Mucosa of gallbladder (tissue), 1 donor: ENCODE measurements around the gene TPSAB1. TPM values are rescaled to one million over a fixed set of nuclear protein-coding genes. Genes with fewer than 3 reads are reported as not detected.
A peak's percentile ranks its signal among the peaks of the same experiment; 100 is the strongest.
"Not testable (repeated sequence)": the region's sequence is repeated elsewhere in the genome, so short reads cannot be mapped to it uniquely, and the experiment has no call there.

Source experiments
- DNase-seq: peaks from one replicate; pipeline ENCODE4 v3.0.0-alpha.2; 2020; ENCODE audit warnings: low spot score
- total RNA-seq: library from RNA; stranded (reverse); gene quantifications from one replicate; pipeline ENCODE4 v1.2.1, GENCODE V29; 2021
- donor health status: DM: no; HTN: no; CAD: no.

Gene TPSAB1
- total RNA-seq, 1 donor from 2014 or later = 139 TPM

GRCh38 chr16:1265090-1265630, 24.7 kb downstream of the TPSAB1 start:
- DNase-seq = no peak

DNA sequence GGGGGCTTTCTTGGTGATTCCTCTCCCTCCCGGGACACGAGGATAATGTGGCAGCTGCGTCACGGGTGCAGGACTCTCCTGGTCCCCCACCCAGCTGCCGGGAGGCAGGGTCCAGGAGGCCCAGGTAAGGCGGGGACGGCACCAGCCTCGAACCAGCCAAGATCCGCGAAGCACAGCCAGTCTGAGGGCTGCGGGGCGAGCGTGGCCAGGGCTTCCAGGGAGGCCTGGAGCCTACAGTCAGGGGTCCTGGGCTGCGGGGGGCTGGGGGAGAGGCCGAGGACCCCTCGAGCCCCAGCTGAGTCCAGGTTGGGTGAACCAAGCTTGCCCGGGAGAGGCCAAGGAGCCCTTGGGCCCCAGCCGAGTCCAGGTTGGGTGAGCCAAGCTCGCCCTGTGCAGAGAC, 25.3 kb downstream of the TPSAB1 start:
- DNase-seq = no peak

GRCh38 chr16:1269418-1269817, 28.9 kb downstream of the TPSAB1 start:
- DNase-seq = not testable (repeated sequence)

- DNase-seq = no peak
Measured at GRCh38 chr16:1271380-1271723, 30.8 kb downstream of the TPSAB1 start.

DNA sequence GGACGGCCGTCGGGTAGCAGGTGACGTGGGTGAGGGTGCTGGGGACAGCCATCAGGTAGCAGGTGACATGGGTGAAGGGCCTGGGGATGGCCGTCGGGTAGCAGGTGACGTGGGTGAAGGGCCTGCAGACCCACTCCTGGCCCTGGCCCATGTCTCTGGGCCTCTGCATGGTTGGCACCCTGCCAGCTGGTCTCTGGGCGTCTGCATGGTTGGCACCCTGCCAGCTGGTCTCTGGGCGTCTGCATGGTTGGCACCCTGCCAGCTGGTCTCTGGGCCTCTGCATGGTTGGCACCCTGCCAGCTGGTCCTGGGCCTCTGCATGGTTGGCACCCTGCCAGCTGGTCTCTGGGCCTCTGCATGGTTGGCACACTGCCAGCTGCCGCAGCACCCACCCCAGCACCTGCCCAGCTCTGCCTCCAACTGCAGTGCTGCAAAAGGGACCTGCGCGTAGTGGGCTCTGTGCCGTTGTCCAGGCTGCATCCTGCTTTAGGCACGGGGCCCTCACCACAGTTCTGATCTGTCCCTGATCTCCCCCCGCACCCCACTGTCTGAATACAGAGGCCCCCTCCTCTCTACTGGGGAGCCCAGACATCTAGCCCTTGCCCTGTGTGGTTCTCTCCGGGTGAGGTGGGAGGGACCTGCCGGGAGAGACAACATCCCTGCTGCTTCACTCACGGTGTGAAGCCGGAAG, 31.4 kb downstream of the TPSAB1 start:
- peak; percentile 23 for DNase-seq

- no peak for DNase-seq
Measured at GRCh38 chr16:1272453-1273198, 32.1 kb downstream of the TPSAB1 start.

DNA sequence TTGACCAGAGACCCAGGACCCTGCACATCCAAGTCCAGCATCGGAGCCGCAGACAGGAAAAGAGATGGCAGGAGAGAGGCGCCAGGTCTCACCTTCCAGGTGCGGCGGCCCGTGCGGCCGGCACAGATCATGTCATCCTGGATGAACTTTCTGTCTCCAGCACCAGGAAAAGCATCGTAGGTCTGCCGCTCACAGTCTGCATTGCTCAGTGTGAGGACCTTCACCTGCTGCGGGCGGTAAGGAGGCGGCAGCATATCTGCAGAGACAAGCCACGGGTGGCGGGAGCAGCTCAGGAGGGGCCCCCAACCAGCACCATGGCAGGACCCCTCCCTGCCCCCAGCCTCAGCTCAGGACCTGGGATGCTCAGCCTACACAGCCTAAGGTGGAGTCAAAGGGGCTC, 33.3 kb downstream of the TPSAB1 start:
- DNase-seq = no peak

DNA sequence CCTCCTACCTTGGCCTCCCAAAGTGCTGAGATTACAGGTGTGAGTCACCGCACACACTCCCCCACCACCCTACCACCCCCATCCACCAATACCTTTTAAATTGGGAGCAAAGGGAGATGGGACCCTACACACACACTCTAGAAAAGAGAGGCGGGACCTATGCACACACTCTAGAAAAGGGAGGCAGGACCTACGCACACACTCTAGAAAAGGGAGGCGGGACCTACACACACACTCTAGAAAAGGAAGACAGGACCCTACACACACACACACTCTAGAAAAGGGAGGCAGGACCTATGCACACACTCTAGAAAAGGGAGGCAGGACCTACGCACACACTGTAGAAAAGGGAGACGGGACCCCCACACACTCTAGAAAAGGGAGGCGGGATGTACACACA, 34.3 kb downstream of the TPSAB1 start:
- no peak for DNase-seq

- DNase-seq = no peak
Measured at GRCh38 chr16:1275791-1276579, 35.5 kb downstream of the TPSAB1 start.

DNA sequence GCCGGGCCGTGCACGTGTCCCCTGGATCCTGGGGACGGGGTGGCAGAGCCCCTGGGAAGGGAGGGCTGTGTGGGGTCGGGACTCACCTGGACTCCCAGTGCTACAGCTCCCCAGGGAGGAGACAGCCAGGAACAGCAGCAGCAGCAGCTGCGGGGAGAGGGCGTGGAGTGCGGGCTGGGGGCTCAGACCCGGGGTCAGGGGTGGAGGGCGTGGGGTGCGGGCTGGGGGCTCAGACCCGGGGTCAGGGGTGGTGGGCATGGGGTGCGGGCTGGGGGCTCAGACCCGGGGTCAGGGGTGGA, 36.0 kb downstream of the TPSAB1 start:
- DNase-seq = no peak

GRCh38 chr16:1277151-1277598, 36.7 kb downstream of the TPSAB1 start:
- no peak for DNase-seq

- DNase-seq = no peak
Measured at GRCh38 chr16:1277617-1278282, 37.2 kb downstream of the TPSAB1 start.

DNA sequence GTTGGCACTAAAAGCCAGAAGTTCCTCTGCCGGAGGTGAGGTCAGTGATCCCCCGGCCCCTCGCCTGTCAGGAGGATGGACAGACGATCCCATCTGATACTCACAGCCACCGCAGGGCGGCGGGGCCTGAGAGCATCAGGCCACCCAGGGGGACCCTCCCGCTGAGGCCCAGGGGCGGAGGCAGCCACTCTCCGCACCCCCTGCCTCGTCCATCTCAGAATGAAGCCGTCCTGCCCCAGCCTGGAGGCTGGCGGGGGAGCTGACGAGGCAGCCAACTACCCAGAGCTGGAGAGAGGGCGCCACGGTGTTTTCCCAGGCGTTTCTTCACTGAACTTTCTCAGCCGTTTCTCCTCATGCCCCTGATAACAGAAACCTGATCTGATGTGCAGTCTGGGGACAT, 38.0 kb downstream of the TPSAB1 start:
- DNase-seq = no peak

DNA sequence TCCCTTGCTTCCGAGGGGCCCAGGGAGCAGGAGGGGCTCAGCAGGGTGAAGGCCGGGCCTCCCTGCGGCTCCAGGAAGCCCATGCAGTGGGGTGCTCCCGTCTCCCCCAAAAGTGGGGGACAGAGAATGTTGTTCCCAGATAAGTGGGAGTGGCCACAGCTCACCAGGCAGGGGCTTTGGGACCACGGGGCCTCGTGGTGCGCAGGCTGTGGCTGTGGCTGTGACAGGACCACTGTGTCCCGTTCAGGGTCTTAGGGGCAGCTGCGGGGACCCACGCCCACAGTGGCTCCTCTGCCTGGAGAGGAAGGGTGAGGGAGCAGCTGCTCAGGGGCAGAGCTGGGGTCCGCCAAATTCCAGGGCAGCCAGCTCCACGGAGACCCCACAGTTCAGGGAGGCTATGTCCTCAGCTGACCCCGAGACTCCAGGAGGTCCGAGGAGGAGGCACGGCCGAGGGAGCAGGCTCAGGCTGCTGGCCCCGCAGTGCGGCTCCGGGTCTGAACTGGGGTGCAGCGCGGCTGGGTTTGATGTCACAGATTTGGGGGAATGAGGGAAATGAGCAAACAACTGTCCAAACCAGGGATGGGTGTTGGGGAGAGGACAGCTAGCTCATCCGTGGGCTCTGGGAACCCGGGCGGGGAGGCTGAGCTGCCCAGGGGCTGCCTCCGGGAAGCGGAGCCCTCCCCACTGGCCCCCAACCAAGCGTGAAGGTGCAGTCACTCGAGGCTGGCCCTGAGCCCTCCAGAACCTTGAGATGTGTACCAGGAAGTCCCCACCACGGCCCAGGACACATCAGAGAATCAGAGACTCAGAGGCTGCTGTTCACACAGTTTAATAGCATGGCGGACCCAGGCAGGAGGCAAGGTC, 38.8 kb downstream of the TPSAB1 start:
- no peak for DNase-seq

DNA sequence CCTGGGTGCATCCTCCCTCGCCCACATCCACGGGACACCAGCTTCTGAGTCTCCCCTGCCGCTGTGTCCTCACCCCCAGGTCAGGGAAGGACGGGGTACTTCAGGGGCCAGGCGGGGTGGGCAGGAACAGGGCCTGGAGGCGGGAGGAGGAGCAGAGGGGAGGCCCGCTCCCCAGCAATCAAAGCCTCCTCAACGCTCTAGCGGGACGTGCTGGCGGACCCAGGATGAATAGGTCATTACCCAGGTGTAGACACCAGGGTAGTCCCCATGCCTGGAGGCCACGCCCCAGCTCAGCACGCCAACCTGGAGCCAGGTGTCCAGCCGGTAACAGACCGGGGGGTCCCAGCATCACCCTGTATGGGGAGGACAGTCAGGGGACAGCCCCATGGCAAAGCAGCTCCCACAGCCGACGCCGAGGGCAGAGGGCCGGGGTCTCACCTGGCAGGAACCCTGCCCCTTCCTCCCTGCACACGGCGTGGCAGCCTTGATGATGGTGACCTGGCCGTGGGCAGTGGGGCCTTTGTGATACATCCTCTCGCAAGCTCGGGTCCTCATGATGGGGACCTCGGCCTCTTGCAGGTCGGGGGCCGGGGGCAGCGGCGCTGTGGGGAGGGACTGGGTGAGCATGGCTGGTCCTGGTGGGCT, 39.6 kb downstream of the TPSAB1 start:
- no peak for DNase-seq

DNA sequence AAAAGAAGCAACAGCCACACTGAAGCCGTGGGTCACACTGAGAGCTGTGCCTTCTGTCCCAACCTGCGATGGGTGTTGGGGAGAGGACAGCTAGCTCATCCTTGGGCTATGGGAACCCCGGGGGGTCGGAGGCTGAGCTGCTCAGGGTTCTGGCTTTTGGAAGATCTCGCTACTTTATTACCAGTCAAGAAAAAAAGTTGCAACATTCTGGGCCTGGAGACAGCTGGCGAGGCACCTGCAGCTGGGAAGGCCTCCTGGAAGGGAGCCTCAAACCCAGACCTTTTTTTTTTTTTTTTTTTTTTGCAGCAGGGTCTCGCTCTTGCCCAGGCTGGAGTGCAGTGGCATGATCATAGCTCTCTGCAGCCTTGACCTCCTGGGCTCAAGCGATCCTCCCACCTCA, 40.3 kb downstream of the TPSAB1 start:
- DNase-seq = no peak

- no peak for DNase-seq
Measured at GRCh38 chr16:1281517-1281916, 41.0 kb downstream of the TPSAB1 start.

- no peak for DNase-seq
Measured at GRCh38 chr16:1282324-1282973, 41.9 kb downstream of the TPSAB1 start.

GRCh38 chr16:1283296-1283695, 42.8 kb downstream of the TPSAB1 start:
- DNase-seq = no peak

GRCh38 chr16:1283996-1284616, 43.6 kb downstream of the TPSAB1 start:
- DNase-seq = no peak
